HG03280 (cell line): Measurements from ENCODE around the gene RAB38.
A peak's percentile ranks its signal among the peaks of the same experiment; 100 is the strongest.

ENCODE experiments used
- ATAC-seq: cut with Tn5 transposase; IDR thresholded peaks from one replicate; pipeline ENCODE4 v1.9.1; 2021; ENCODE audit warnings: mild to moderate bottlenecking, moderate library complexity; ENCODE audit not compliant: unreplicated experiment

Gene RAB38

GRCh38 chr11:88174709-88175568 is at the start of gene RAB38:
RAB38 (minus strand) TSS chr11:88175443; CDS start chr11:88175384, 59 bp downstream.
- peak; percentile 46 for ATAC-seq

- no peak for ATAC-seq
Measured at GRCh38 chr11:88213406-88213805, 38.2 kb upstream of the RAB38 start.

GRCh38 chr11:88212300-88212699 is 37.1 kb upstream of the RAB38 start:
- ATAC-seq, result no peak

GRCh38 chr11:88208745-88209144 is 33.5 kb upstream of the RAB38 start:
- no peak for ATAC-seq

GRCh38 chr11:88206751-88207150 is 31.5 kb upstream of the RAB38 start:
- no peak for ATAC-seq

- no peak for ATAC-seq
Measured at GRCh38 chr11:88204353-88204752, 29.1 kb upstream of the RAB38 start.

GRCh38 chr11:88203604-88204003 is 28.4 kb upstream of the RAB38 start:
- ATAC-seq, result no peak

- no peak for ATAC-seq
Measured at GRCh38 chr11:88202498-88202897, 27.3 kb upstream of the RAB38 start.

- no peak for ATAC-seq
Measured at GRCh38 chr11:88196393-88196792, 21.1 kb upstream of the RAB38 start.

- ATAC-seq, result no peak
Measured at GRCh38 chr11:88195908-88196307, 20.7 kb upstream of the RAB38 start.

GRCh38 chr11:88194990-88195389 is 19.7 kb upstream of the RAB38 start:
- no peak for ATAC-seq

- no peak for ATAC-seq
Measured at GRCh38 chr11:88193278-88193677, 18.0 kb upstream of the RAB38 start.

- no peak for ATAC-seq
Measured at GRCh38 chr11:88188932-88189253, 13.7 kb upstream of the RAB38 start.

GRCh38 chr11:88188251-88188931 is 13.1 kb upstream of the RAB38 start:
- no peak for ATAC-seq

- ATAC-seq, result no peak
Measured at GRCh38 chr11:88183233-88183632, 8.0 kb upstream of the RAB38 start.

- no peak for ATAC-seq
Measured at GRCh38 chr11:88181776-88182175, 6.5 kb upstream of the RAB38 start.

GRCh38 chr11:88179971-88180629 is 4.9 kb upstream of the RAB38 start:
- ATAC-seq, result no peak

GRCh38 chr11:88179141-88179540 is 3.9 kb upstream of the RAB38 start:
- peak; percentile 61 for ATAC-seq

- ATAC-seq, result no peak
Measured at GRCh38 chr11:88178191-88178590, 2.9 kb upstream of the RAB38 start.

- ATAC-seq, result no peak
Measured at GRCh38 chr11:88175569-88176075, 379 bp upstream of the RAB38 start.

- no peak for ATAC-seq
Measured at GRCh38 chr11:88173956-88174355, 1.3 kb downstream of the RAB38 start.

- no peak for ATAC-seq
Measured at GRCh38 chr11:88171982-88172381, 3.3 kb downstream of the RAB38 start.
